Keratinocyte (primary cell): ENCODE results near the gene TEAD4.

ENCODE experiments used
- CTCF ChIP-seq, 3 experiments: IDR thresholded peaks in 1 of 3; conservative IDR thresholded peaks in 1 of 3; optimal IDR thresholded peaks in 1 of 3; 2 replicates in 2 of 3; 3 replicates in 1 of 3; pipeline versions ENCODE3 to v1.5.1; 2011; ENCODE audit warnings: low read length in 3 of 3, mild to moderate bottlenecking in 3 of 3, moderate library complexity in 2 of 3, control low read depth in 1 of 3, inconsistent platforms in 1 of 3; ENCODE audit not compliant: insufficient read depth in 2 of 3; ENCODE audit errors: extremely low read depth in 1 of 3
- EZH2 ChIP-seq: IDR thresholded peaks from one replicate; pipeline ENCODE4 v1.6.1; 2012; ENCODE audit warnings: inconsistent platforms, mild to moderate bottlenecking, low read length, moderate library complexity

DNA sequence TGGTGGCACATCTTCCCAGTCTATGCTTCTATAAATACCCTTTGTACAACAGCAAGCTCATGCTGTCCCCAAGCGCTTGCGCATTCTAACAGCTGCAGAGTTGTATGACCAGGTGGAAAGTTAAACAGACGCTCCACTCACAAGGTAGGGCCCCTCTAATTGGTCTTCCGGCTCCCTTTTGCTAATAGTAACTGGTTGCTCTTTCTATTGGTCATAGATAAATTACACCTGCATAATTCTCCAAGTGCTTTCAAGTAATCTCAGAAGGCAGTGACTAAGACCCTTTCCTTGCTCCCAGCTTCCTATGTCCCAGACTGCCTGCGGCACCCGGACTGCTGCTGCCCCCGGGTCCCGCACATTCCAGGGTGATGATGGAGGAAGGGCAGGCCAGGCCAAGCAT is 111.9 kb downstream of the TEAD4 start:
- TF ChIP-seq CTCF (optimal IDR thresholded peaks at IDR 0.05 in 1 of 3, IDR thresholded peaks at IDR 0.05 in 1 of 3, conservative IDR thresholded peaks at IDR 0.05 in 1 of 3; ENCODE audit: extremely low read depth in 1 of 3, insufficient read depth in 2 of 3, low read length in 3 of 3) (no peak), EZH2 (no peak)
